Colonic mucosa (tissue), 4 donors: ENCODE data around the gene TMED4. TPM values are rescaled to one million over a fixed set of nuclear protein-coding genes. Genes with fewer than 3 reads are reported as not detected.

ENCODE experiments used
- DNase-seq: peaks from one replicate; pipeline ENCODE4 v3.0.0-alpha.2; 2020
- H3K27ac ChIP-seq: fragments of 200-600 bp; one replicate; pipeline ENCODE4 v1.8.0; 2021
- H3K27me3 ChIP-seq: fragments of 200-600 bp; one replicate; pipeline ENCODE4 v1.8.0; 2021
- H3K36me3 ChIP-seq: fragments of 200-600 bp; one replicate; pipeline ENCODE4 v1.8.0; 2021
- H3K4me1 ChIP-seq: fragments of 200-600 bp; one replicate; pipeline ENCODE4 v1.8.0; 2021; ENCODE audit warnings: mild to moderate bottlenecking
- H3K4me3 ChIP-seq: fragments of 200-600 bp; one replicate; pipeline ENCODE4 v1.8.0; 2021
- H3K9ac ChIP-seq, 2 donors: one replicate each; pipeline ENCODE4 v1.7.0; 2013; ENCODE audit warnings: control low read depth in 2 of 2, low read depth in 2 of 2, low read length in 2 of 2
- H3K9me3 ChIP-seq: fragments of 200-600 bp; one replicate; pipeline ENCODE4 v1.8.0; 2021
- intact Hi-C: fragments of 100-400 bp; cut with DNase I; formaldehyde crosslinking; loops from one replicate; pipeline ENCODE4 v1.14.1; 2022
- total RNA-seq, 2 donors: library from RNA; stranded (reverse); fragmentation: NEBNext Ultra II Directional in 1 of 2; extraction: Animal tissue kit (Norgen Biotek cat#: 25700) in 1 of 2; gene quantifications; one replicate each; pipeline ENCODE4 v1.2.1, GENCODE V29; 2021
- TF ChIP-seq, protein P1 (sequence below): fragments of 200-600 bp; IDR thresholded peaks from one replicate; pipeline ENCODE4 v1.8.0; 2022; ENCODE audit warnings: antibody characterized with exemption, mild to moderate bottlenecking
- donor health status: healthy.
- donor health status: DM: no; HTN: no; CAD: no.
- donor health status: DM: no; HTN: no; CAD: no.

The TMED4 gene
- total RNA-seq, 2 donors from 2014 or later = 81.7 to 96.9 TPM

DNA sequence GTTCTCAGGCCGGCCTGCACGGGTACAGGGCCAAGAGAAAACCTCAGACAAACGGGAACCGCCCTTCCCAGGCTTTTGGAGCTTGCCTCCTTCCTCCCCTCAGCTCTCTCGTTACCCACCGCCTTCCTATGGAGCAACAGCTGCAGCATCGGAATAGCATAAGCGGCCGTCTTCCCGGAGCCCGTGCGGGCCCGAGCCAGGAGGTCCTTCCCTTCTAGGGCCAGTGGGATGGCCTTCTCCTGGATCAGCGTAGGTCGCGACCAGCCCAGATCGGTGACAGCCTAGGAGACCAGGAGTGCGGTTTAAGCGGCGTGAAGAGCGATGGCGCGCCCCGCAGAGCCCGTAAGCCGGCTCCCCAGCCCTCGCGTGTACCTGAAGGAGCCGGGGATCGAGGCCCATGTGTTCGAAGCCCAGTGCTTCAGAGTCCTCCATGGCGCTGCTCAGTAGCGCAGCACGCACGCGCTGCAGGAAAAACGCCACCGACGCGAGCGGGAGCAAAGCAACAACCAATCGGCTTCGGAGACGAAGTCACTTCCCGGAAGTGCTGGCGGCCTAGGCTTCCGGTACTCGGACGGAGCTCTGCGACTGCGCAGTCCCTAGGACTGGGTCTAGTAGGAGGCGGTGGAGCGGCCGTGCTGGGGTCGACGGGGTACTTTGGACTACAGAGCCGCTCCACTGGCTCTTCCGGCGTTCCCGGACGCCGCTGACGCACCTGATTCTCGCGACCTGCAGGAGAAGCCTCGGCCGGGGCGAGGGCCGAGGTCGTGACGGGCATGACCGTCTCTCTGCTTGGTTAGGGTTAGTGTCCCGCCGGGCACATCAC lies 8.4 kb downstream of the TMED4 start, which contains the start of gene DDX56:
DDX56 (minus strand) TSS at position 445 of the 823 bp plus-strand sequence; CDS start at position 432, 13 bp downstream.
- TF ChIP-seq, protein P1, sequence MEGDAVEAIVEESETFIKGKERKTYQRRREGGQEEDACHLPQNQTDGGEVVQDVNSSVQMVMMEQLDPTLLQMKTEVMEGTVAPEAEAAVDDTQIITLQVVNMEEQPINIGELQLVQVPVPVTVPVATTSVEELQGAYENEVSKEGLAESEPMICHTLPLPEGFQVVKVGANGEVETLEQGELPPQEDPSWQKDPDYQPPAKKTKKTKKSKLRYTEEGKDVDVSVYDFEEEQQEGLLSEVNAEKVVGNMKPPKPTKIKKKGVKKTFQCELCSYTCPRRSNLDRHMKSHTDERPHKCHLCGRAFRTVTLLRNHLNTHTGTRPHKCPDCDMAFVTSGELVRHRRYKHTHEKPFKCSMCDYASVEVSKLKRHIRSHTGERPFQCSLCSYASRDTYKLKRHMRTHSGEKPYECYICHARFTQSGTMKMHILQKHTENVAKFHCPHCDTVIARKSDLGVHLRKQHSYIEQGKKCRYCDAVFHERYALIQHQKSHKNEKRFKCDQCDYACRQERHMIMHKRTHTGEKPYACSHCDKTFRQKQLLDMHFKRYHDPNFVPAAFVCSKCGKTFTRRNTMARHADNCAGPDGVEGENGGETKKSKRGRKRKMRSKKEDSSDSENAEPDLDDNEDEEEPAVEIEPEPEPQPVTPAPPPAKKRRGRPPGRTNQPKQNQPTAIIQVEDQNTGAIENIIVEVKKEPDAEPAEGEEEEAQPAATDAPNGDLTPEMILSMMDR = no peak
- no peaks in the 10 kb centered on the region for H3K9me3 ChIP-seq
- H3K27me3 ChIP-seq = no peaks in the 10 kb centered on the region
- peak within 1 kb of the TSS; percentile 95 for H3K4me3 ChIP-seq
- peak within 1 kb of the TSS; percentile 84 for H3K27ac ChIP-seq
- peaks cover 5% of the 10 kb centered on the region for H3K4me1 ChIP-seq
- peak; percentile 96 for DNase-seq
- H3K36me3 ChIP-seq = peaks cover 33% of the 10 kb centered on the region
- intact Hi-C loops = no loop called here
- H3K9ac ChIP-seq = peak within 1 kb of the TSS; percentile 84 to 87

DNA sequence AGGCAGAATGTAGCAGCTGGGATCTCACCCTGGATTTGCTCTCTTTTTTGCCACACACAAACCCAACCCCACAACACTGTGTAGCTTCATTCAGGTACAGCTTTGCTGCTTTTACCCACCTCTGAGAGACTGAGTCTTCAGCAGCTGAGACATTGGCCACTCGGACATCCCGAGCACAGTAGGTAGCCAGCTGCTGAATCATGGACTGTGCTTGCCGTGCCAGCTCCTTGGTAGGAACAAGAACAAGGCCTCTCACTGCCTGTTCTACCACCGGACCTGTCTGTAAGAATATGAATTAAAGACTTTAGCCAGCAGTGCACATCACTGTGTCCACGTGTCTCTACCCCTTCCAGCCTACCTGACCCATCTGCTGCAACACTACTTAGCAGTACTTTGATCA lies 9.3 kb downstream of the TMED4 start:
- intact Hi-C loops = no loop called here
- peaks cover 39% of the 10 kb centered on the region for H3K36me3 ChIP-seq
- no peak for DNase-seq
- no peaks in the 10 kb centered on the region for H3K9me3 ChIP-seq
- peak overlapping the region in 1 of 2 donors; percentile 84 for H3K9ac ChIP-seq
- H3K4me1 ChIP-seq = peaks cover 5% of the 10 kb centered on the region
- H3K27me3 ChIP-seq = no peaks in the 10 kb centered on the region
- peak overlapping the region; percentile 95 for H3K4me3 ChIP-seq
- TF ChIP-seq, protein P1 = no peak
- H3K27ac ChIP-seq = no peak overlapping the region

GRCh38 chr7:44569959-44570358 lies 12.1 kb downstream of the TMED4 start:
- peaks cover 45% of the 10 kb centered on the region for H3K36me3 ChIP-seq
- intact Hi-C loops = loop anchor here (5.0 kb wide), 1 partner anchor 78 kb away; the partner anchor contains the start of gene NUDCD3
- DNase-seq = no peak
- H3K27me3 ChIP-seq = no peaks in the 10 kb centered on the region
- TF ChIP-seq, protein P1 = no peak
- peaks cover 5% of the 10 kb centered on the region for H3K4me1 ChIP-seq
- H3K9ac ChIP-seq = no peak overlapping the region
- no peak overlapping the region for H3K27ac ChIP-seq
- no peak overlapping the region for H3K4me3 ChIP-seq
- no peaks in the 10 kb centered on the region for H3K9me3 ChIP-seq

GRCh38 chr7:44568771-44569560 lies 13.1 kb downstream of the TMED4 start:
- Histone ChIP-seq H3K27ac (no peak overlapping the region), H3K27me3 (no peaks in the 10 kb centered on the region), H3K9me3 (no peaks in the 10 kb centered on the region), H3K36me3 (peaks cover 45% of the 10 kb centered on the region), H3K4me1 (peaks cover 5% of the 10 kb centered on the region), H3K4me3 (no peak overlapping the region), H3K9ac (no peak overlapping the region)
- no peak for DNase-seq
- TF ChIP-seq, protein P1 = no peak
- intact Hi-C loops = loop anchor here (5.0 kb wide), 1 partner anchor 77 kb away; the partner anchor contains the start of gene NUDCD3

- H3K27me3 ChIP-seq = no peaks in the 10 kb centered on the region
- no peak overlapping the region for H3K9ac ChIP-seq
- no peak for DNase-seq
- no peak overlapping the region for H3K4me3 ChIP-seq
- H3K4me1 ChIP-seq = peaks cover 3% of the 10 kb centered on the region
- peaks cover 45% of the 10 kb centered on the region for H3K36me3 ChIP-seq
- no peaks in the 10 kb centered on the region for H3K9me3 ChIP-seq
- TF ChIP-seq, protein P1 = no peak
- intact Hi-C loops = loop anchor here (5.0 kb wide), 1 partner anchor 76 kb away; the partner anchor contains the start of gene NUDCD3
- no peak overlapping the region for H3K27ac ChIP-seq
Measured at GRCh38 chr7:44567884-44568283, 14.1 kb downstream of the TMED4 start.
